ENCODE data around the gene SPATS2L. TPM values are rescaled to one million over a fixed set of nuclear protein-coding genes. Genes with fewer than 3 reads are reported as not detected.

The SPATS2L gene
- total RNA-seq, 1 donor from 2014 or later: 92.7 TPM

DNA sequence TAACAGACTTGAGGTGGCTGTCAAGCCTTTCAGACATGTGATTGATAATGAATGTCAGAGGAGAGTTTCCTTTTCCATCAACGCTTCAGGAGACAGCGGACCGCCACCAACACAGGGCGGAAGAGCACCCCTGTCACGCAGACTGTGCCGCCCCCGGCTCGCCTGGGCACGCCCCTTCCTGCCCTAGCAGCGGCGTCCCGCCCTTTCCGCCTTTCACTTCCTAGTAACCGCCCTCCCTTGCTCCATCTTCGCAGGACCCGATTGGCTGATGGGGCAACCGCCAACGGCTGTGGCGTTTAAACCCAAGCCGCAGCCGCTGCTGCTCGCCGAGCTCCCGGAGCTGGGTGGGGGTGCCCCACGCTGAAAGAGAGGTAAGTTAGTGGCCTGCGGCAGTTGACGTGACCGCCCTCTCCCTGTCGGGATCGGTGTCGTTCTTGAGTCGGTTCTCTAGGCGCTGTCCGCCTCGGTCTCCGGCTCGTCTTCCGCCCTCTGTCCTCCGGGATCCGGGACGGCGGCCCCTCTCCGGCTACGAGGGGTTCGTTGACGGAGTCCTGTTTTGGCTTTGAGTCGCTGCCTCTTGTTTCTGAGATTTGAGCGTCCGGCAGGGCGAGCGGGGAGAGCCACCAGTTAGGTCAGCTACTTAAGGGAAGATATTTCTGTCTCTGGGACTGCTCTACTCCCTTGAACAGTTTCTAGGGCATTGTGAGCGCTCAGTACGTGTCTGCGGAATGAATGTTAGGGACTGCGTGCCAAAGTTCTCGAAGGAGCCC is 219.6 kb downstream of the SPATS2L start, which contains the start of gene SGO2:
SGO2 (plus strand) TSS at position 326 of the 770 bp plus-strand sequence. CDS start 6,769 bp downstream, outside the sequence.
- H3K4me1 ChIP-seq: peaks cover 6% of the 10 kb centered on the region
- ATAC-seq (peak; percentile 100), DNase-seq (peak; percentile 97)
- H3K4me3 ChIP-seq: peak within 1 kb of the TSS; percentile 80
- intact Hi-C loops (cut with DNase I): no loop called here
- H3K27me3 ChIP-seq: no peaks in the 10 kb centered on the region
- TF ChIP-seq, protein P1, sequence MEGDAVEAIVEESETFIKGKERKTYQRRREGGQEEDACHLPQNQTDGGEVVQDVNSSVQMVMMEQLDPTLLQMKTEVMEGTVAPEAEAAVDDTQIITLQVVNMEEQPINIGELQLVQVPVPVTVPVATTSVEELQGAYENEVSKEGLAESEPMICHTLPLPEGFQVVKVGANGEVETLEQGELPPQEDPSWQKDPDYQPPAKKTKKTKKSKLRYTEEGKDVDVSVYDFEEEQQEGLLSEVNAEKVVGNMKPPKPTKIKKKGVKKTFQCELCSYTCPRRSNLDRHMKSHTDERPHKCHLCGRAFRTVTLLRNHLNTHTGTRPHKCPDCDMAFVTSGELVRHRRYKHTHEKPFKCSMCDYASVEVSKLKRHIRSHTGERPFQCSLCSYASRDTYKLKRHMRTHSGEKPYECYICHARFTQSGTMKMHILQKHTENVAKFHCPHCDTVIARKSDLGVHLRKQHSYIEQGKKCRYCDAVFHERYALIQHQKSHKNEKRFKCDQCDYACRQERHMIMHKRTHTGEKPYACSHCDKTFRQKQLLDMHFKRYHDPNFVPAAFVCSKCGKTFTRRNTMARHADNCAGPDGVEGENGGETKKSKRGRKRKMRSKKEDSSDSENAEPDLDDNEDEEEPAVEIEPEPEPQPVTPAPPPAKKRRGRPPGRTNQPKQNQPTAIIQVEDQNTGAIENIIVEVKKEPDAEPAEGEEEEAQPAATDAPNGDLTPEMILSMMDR (IDR thresholded peaks at IDR 0.05): no peak
- peak within 1 kb of the TSS; percentile 55 for H3K27ac ChIP-seq
- no peaks in the 10 kb centered on the region for H3K9me3 ChIP-seq
- H3K36me3 ChIP-seq: no peaks in the 10 kb centered on the region

DNA sequence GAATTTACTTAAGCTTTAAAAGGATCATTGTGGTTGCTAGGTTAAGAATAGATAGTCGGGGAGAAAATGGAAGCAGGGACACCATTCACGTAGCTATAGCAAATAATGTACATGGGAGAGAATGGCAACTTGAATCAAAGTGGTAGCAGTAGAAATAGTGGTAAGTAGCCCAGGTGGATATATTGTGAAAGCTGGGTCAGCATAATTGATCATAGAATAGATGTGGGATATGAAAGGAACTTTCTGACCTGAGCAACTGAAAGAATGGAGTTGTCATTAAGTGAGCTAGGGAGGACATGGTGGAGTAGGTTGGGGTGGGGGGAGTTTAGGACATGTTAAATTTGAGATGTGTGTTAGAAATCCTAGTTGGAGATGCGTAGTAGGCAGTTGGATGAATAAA is 221.7 kb downstream of the SPATS2L start:
- H3K4me1 ChIP-seq: peaks cover 6% of the 10 kb centered on the region
- H3K36me3 ChIP-seq: no peaks in the 10 kb centered on the region
- no peak overlapping the region for H3K4me3 ChIP-seq
- H3K27ac ChIP-seq: no peak overlapping the region
- ATAC-seq: no peak
- no peak for DNase-seq
- intact Hi-C loops (cut with DNase I): no loop called here
- H3K9me3 ChIP-seq: no peaks in the 10 kb centered on the region
- TF ChIP-seq, protein P1 (IDR thresholded peaks at IDR 0.05): no peak
- H3K27me3 ChIP-seq: no peaks in the 10 kb centered on the region

Other genes with a start within 250 kb of the SPATS2L start
- 13.0 TPM for gene KCTD18, start 203.4 kb downstream of the SPATS2L start, total RNA-seq
- 2.1 TPM for gene SGO2, start 219.5 kb downstream of the SPATS2L start, total RNA-seq